GM21515 (cell line): ENCODE data around the gene TCF7L1.
"Not testable (repeated sequence)": the region's sequence is repeated elsewhere in the genome, so short reads cannot be mapped to it uniquely, and the experiment has no call there.

Experiments
- ATAC-seq: cut with Tn5 transposase; IDR thresholded peaks from one replicate; pipeline ENCODE4 v1.9.1; 2021; ENCODE audit not compliant: unreplicated experiment

TCF7L1 gene

DNA sequence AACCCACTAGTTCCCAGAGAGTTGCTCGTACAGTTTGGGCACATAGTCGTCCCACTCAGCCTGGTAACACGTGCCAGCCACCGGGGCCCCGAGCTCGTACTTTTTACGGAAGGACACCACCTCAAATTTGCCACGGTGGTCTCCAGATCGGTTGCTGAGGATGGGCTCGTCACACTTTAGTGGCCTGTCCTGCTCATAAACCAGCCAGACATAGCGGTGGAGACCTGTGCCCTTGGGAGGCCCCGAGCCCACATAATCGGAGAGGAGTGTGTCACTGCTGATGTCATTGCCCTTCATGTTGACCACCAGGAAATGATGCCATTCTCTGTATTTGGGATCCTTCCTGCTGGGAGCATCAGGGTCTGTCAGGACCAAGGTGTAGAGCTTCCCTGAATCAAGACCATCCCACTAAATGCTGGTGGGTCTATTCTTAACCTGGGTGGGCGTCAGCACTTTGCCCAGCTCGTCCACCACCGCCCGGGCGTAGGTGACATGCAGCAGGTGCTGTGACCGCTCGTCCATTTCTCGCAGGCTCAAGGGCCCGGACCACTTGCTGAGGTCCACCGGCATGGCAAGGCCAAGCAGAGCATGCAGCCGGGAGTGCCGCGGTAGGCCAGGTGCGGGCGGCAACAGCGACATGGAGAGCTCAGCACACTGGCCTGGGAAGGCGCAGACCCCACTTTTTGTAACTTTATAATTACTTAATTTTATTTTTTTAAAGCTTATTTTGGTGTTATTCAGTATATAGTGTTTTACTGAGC is 208.3 kb downstream of the TCF7L1 start:
- ATAC-seq: no peak

- ATAC-seq: no peak
These were observed 209.0 kb downstream of the TCF7L1 start for GRCh38 chr2:85342156-85342555.

GRCh38 chr2:85343207-85343895 is 210.2 kb downstream of the TCF7L1 start:
- not testable (repeated sequence) for ATAC-seq

DNA sequence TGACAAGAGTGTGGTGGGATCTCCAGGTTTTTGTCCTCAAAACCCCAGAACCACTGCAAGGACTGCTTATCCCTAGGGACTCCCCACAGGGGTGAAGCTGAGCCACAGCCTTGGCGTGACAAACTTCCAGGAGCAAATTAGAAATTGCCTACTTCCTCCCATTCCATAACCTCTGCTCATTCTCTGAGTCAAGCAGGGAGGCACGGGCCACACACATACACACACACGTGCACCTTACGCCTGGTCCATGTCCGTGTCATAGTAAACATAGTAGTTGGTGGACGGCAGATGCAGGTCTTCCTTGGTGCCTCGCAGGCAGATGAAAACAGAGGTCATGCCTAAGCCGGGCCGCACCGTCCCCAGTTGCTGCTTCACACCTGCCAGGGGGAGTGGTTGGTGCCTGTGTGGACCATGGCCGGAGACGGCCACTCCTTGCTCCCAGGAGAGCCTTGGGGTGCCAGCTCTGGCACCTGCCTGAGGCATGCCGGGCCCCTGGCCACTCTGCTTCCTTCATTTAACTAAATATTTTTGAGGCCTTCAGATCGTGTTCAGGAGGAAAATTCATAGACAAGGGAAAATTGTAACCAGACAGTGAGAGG is 211.3 kb downstream of the TCF7L1 start:
- ATAC-seq: no peak

- ATAC-seq: no peak
These were observed 214.4 kb downstream of the TCF7L1 start for GRCh38 chr2:85347599-85347998.

- ATAC-seq: peak; percentile 9
These were observed 220.7 kb downstream of the TCF7L1 start for GRCh38 chr2:85353876-85354285.

DNA sequence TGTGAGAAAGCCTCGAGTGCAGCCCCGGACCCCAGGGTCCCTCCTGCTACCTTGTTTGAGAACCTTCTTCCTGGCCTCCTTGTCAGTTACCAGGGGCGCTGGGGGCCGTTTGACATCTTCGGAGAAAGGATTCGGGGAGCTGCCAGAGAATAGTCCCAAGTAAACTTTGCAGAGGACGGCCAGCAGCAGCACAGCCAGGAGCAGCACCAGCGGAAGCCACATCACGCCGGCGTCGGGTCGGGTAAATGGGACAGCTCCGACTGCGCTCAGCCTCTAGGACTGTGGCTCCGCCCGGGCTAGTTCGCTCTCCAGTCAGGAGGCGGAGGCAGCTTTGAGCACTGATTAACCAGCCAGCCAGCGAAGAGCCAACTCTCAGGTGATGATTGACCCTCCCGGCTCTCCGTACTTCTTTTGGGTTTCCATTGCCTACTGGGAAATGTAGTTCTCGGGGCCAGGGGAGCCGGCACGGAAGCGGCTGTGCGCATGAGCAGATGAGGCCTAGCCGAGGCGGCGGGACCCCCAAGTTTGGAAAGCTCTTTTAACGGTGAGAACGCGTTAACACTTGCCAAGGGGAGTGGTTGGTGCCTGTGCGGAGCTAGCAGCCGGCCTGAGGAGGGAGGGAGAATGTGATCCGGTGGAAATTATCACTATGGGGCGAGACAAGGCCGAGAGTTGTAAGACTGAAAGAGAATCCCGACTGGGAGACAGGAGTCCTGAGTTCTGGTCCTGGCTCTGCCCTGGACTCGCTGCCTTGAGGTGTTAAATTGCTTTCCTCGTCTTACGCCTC is 221.3 kb downstream of the TCF7L1 start, which contains the start of the genes ELMOD3 and RETSAT:
TSS of gene ELMOD3 (plus strand) at position 484 of the 787 bp plus-strand sequence. CDS start 2,430 bp downstream, outside the sequence.
TSS of gene RETSAT (minus strand) at position 243 of the 787 bp plus-strand sequence. CDS start at position 222, 21 bp downstream.
- ATAC-seq: peak; percentile 93

DNA sequence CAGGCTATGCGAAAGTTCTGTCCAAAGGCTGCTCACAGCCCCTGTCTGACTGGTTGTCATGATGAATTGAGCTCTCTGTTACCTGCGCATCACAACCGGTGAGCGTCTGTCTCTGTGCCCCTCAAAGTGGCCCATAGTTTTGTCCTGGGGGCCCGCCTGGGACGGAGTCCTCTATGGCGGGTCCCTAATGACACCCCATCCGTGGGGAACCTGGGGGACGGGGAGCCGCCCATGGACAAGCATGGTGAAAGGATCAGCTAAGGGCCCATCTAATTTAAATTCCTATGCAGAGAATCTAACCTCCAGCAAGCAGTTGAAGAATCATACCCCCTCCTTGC is 221.8 kb downstream of the TCF7L1 start:
- peak; percentile 8 for ATAC-seq

DNA sequence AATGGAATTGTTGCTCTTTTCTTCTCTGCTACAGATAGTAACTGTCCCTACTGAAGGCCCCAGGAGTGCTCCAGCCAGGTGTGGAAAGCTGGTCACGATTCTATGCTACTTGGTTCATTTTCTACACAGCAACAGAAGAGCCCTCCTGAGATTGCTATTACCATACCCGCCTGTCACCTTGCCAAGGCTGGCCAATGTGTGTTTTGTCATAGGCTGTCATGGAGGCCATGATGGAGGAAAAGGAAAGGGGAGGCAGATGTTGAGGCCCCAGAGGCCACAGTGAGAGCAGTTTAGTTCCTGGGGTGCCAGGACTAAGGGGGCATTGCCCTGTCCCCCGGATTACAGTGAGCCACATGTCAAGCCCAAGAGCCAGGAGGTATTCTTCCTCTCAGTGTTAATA is 222.3 kb downstream of the TCF7L1 start:
- ATAC-seq: no peak

DNA sequence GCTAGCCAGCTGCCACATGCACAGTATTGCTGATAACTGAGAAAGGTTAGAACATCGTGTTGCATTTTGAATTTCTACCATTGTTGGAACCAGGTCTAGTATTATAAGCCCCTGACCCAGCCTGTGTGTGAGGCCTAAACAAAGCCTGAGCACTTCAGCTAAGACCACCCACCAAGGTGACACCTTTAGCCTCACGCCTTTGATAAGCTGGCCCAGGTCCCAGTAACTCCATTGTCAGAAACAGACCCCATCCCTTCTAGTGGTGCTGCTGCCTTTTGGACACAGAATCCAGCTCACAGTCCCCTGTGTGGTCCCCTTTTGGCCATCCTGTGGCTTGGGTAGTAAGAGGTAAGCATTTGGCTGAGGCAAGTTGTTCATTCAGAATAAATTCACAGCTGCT is 223.0 kb downstream of the TCF7L1 start:
- ATAC-seq: no peak

GRCh38 chr2:85357736-85358135 is 224.5 kb downstream of the TCF7L1 start:
- no peak for ATAC-seq
